ENCODE results near the gene C19orf67. TPM values are rescaled to one million over a fixed set of nuclear protein-coding genes. Genes with fewer than 3 reads are reported as not detected.
A peak's percentile ranks its signal among the peaks of the same experiment; 100 is the strongest.

Gene C19orf67
- total RNA-seq, 1 experiment from 2014 or later, result not detected

DNA sequence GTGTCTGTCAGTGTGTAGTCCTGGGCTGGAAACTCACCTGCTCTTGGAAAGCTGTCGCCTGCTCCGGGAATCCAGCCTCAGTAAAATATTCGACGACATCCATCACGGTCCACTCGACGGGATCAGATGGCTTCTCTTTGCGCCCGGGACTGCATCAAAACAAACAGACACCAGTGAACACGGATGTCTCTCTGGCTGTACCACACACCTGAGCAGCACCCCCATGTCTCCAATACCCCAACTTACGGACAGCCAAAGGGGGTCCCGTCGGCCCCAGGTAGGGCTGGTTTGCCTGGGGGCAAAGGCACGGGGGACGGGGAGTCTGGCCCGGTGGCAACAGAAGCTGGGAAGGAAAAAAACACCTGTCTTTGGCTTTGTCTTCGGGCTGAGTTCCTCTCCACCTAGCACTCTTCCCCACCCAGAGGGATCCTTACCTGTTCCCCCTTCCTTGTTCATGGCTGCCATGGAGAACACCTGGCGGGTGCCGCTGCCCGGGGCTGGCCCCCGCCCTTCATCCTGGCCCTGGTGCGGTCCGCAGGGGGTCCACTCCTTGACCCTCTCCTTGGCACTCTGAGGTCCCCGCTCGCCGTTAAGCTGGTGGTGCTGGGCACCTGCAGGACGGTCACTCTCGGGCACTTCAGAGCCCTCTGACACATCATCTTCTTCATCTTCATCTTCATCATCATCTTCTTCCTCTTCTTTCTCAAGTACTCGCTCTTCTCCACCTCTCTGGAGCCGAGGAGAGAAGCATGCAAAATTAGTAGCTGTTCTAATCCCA, 3.2 kb upstream of the C19orf67 start:
- ChIA-PET CTCF (interaction anchor here (1.4 kb wide), 1 partner anchor 17 kb away, joined by 3 read pairs; the partner anchor contains the start of gene MISP3), POLR2A (interaction anchor here (1.8 kb wide), 1 partner anchor 8 kb away, joined by 4 read pairs; no protein-coding TSS in a partner anchor), RAD21 (ENCODE audit: low non-redundant PET in 1 of 2, low total read pairs in 2 of 2, uncharacterized antibody in 2 of 2, unreplicated experiment in 2 of 2) (no interaction called here)
- TF ChIP-seq ZFX (IDR thresholded peaks at IDR 0.05) (no peak), JUND (IDR thresholded peaks at IDR 0.05) (no peak), FOSL1 (IDR thresholded peaks at IDR 0.05; ENCODE audit: low read depth) (no peak), SRF (IDR thresholded peaks at IDR 0.05; ENCODE audit: low read depth) (no peak), RAD21 (IDR thresholded peaks at IDR 0.05; ENCODE audit: low read depth) (no peak), ELF1 (IDR thresholded peaks at IDR 0.05; ENCODE audit: borderline replicate concordance, low read depth) (no peak), ZNF274 (IDR thresholded peaks at IDR 0.05; ENCODE audit: low read depth, low read length) (no peak), EZH2 (IDR thresholded peaks at IDR 0.05) (no peak), SIN3A (IDR thresholded peaks at IDR 0.05; ENCODE audit: low read depth) (no peak), SP1 (IDR thresholded peaks at IDR 0.05; ENCODE audit: low read depth) (no peak), EGR1 (IDR thresholded peaks at IDR 0.05; ENCODE audit: low read depth) (no peak)
- TF ChIP-seq, protein P1, sequence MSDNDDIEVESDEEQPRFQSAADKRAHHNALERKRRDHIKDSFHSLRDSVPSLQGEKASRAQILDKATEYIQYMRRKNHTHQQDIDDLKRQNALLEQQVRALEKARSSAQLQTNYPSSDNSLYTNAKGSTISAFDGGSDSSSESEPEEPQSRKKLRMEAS (IDR thresholded peaks at IDR 0.05), result no peak
- TF ChIP-seq, protein P2, sequence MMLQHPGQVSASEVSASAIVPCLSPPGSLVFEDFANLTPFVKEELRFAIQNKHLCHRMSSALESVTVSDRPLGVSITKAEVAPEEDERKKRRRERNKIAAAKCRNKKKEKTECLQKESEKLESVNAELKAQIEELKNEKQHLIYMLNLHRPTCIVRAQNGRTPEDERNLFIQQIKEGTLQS (IDR thresholded peaks at IDR 0.05), result no peak
- H3K27ac ChIP-seq (ENCODE audit: low read depth, low read length), result peak overlapping the region; percentile 78; the same call in 1 of the 2 replicates
- H3K4me3 ChIP-seq (replicated peaks in 1 of 2; ENCODE audit: low read depth in 1 of 2, low read length in 2 of 2), result peak overlapping the region; percentile 45 to 58
- H2AFZ ChIP-seq (ENCODE audit: low read depth, low read length, poor library complexity, severe bottlenecking), result no peak overlapping the region
- no peaks in the 10 kb centered on the region for H3K79me2 ChIP-seq (ENCODE audit: insufficient read depth, low read length)
- H3K9me2 ChIP-seq (ENCODE audit: insufficient read depth), result no peaks in the 10 kb centered on the region
- no peak for ATAC-seq
- peak overlapping the region; percentile 53; the same call in 1 of the 2 replicates for H3K9ac ChIP-seq (ENCODE audit: low read length)
- no peaks in the 10 kb centered on the region for H3K27me3 ChIP-seq (ENCODE audit: insufficient read depth, low read length)
- H3K36me3 ChIP-seq (ENCODE audit: control insufficient read depth in 1 of 2, insufficient read depth in 2 of 2, low read length in 2 of 2), result peaks cover 0 to 3% of the 10 kb centered on the region in 2 experiments; a peak in 1 of 4 replicates
- H3K9me3 ChIP-seq (ENCODE audit: control insufficient read depth in 1 of 2, insufficient read depth in 1 of 2, low read depth in 1 of 2, low read length in 2 of 2), result peaks cover 3 to 7% of the 10 kb centered on the region in 2 experiments; a peak in 1 of 4 replicates
- TSS peak; percentile 30 for BruUV-seq (replicated peaks)
- DNase-seq (ENCODE audit: low read depth, low spot score), result no peak
- peaks cover 12 to 19% of the 10 kb centered on the region in 2 experiments for H3K4me1 ChIP-seq (ENCODE audit: control insufficient read depth in 1 of 2, insufficient read depth in 2 of 2, low read length in 2 of 2)
- no peaks in the 10 kb centered on the region for H4K20me1 ChIP-seq (ENCODE audit: insufficient read depth)
- intact Hi-C loops (cut with micrococcal nuclease), result no loop called here
- H3K4me2 ChIP-seq (ENCODE audit: low read length), result peak overlapping the region; percentile 82
